Measurements from ENCODE around the gene TMEM63B. TPM values are rescaled to one million over a fixed set of nuclear protein-coding genes. Genes with fewer than 3 reads are reported as not detected.

The TMEM63B gene
- total and polyA plus RNA-seq, 9 of the 15 experiments (the other 6 are each of a cell fraction or from before 2014, with no cell fraction given), result 0.14 to 39.4 (median 14.4) TPM

GRCh38 chr6:44128020-44128917, 915 bp downstream of the TMEM63B start (continued):
- TF ChIP-seq, protein P1, sequence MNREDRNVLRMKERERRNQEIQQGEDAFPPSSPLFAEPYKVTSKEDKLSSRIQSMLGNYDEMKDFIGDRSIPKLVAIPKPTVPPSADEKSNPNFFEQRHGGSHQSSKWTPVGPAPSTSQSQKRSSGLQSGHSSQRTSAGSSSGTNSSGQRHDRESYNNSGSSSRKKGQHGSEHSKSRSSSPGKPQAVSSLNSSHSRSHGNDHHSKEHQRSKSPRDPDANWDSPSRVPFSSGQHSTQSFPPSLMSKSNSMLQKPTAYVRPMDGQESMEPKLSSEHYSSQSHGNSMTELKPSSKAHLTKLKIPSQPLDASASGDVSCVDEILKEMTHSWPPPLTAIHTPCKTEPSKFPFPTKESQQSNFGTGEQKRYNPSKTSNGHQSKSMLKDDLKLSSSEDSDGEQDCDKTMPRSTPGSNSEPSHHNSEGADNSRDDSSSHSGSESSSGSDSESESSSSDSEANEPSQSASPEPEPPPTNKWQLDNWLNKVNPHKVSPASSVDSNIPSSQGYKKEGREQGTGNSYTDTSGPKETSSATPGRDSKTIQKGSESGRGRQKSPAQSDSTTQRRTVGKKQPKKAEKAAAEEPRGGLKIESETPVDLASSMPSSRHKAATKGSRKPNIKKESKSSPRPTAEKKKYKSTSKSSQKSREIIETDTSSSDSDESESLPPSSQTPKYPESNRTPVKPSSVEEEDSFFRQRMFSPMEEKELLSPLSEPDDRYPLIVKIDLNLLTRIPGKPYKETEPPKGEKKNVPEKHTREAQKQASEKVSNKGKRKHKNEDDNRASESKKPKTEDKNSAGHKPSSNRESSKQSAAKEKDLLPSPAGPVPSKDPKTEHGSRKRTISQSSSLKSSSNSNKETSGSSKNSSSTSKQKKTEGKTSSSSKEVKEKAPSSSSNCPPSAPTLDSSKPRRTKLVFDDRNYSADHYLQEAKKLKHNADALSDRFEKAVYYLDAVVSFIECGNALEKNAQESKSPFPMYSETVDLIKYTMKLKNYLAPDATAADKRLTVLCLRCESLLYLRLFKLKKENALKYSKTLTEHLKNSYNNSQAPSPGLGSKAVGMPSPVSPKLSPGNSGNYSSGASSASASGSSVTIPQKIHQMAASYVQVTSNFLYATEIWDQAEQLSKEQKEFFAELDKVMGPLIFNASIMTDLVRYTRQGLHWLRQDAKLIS (CRISPR knock-in tag; IDR thresholded peaks at IDR 0.05), result no peak
- no peak for TF ChIP-seq ZFP30 (CRISPR knock-in tag; IDR thresholded peaks at IDR 0.05; ENCODE audit: borderline replicate concordance)
- no peak for TF ChIP-seq TRIM24 (IDR thresholded peaks at IDR 0.05)
- no peak for TF ChIP-seq ZC3H4 (CRISPR knock-in tag; IDR thresholded peaks at IDR 0.05; ENCODE audit: borderline replicate concordance)
- TF ChIP-seq HDAC6 (IDR thresholded peaks at IDR 0.05; ENCODE audit: low read depth, low read length), result no peak
- no peak for TF ChIP-seq EP300 (IDR thresholded peaks at IDR 0.05; ENCODE audit: low read length)
- no peak for TF ChIP-seq ZNF124 (CRISPR knock-in tag; IDR thresholded peaks at IDR 0.05)
- TF ChIP-seq CBFB (CRISPR knock-in tag; IDR thresholded peaks at IDR 0.05), result no peak
- TF ChIP-seq BRD9 (IDR thresholded peaks at IDR 0.05; ENCODE audit: low read depth, partially characterized antibody), result no peak
- no peak for TF ChIP-seq HMG20B (CRISPR knock-in tag; IDR thresholded peaks at IDR 0.05)
- TF ChIP-seq ADNP (tag; IDR thresholded peaks at IDR 0.05), result no peak
- no peak for TF ChIP-seq NFIX (CRISPR knock-in tag; IDR thresholded peaks at IDR 0.05; ENCODE audit: low read depth)
- no peak for TF ChIP-seq ZNF274 (IDR thresholded peaks at IDR 0.05; ENCODE audit: borderline replicate concordance, low read depth, low read length)
- TF ChIP-seq, protein P2, sequence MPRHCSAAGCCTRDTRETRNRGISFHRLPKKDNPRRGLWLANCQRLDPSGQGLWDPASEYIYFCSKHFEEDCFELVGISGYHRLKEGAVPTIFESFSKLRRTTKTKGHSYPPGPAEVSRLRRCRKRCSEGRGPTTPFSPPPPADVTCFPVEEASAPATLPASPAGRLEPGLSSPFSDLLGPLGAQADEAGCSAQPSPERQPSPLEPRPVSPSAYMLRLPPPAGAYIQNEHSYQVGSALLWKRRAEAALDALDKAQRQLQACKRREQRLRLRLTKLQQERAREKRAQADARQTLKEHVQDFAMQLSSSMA (CRISPR knock-in tag; IDR thresholded peaks at IDR 0.05), result no peak
- peak; percentile 63; the same call in 1 of the 2 replicates for TF ChIP-seq ZNF134 (CRISPR knock-in tag; conservative IDR thresholded peaks at IDR 0.05)
- TF ChIP-seq, protein P3, sequence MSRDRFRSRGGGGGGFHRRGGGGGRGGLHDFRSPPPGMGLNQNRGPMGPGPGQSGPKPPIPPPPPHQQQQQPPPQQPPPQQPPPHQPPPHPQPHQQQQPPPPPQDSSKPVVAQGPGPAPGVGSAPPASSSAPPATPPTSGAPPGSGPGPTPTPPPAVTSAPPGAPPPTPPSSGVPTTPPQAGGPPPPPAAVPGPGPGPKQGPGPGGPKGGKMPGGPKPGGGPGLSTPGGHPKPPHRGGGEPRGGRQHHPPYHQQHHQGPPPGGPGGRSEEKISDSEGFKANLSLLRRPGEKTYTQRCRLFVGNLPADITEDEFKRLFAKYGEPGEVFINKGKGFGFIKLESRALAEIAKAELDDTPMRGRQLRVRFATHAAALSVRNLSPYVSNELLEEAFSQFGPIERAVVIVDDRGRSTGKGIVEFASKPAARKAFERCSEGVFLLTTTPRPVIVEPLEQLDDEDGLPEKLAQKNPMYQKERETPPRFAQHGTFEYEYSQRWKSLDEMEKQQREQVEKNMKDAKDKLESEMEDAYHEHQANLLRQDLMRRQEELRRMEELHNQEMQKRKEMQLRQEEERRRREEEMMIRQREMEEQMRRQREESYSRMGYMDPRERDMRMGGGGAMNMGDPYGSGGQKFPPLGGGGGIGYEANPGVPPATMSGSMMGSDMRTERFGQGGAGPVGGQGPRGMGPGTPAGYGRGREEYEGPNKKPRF (IDR thresholded peaks at IDR 0.05; ENCODE audit: low read depth, low read length), result no peak
- TF ChIP-seq SIN3B (IDR thresholded peaks at IDR 0.05; ENCODE audit: low read depth), result no peak
- TF ChIP-seq, protein P4, sequence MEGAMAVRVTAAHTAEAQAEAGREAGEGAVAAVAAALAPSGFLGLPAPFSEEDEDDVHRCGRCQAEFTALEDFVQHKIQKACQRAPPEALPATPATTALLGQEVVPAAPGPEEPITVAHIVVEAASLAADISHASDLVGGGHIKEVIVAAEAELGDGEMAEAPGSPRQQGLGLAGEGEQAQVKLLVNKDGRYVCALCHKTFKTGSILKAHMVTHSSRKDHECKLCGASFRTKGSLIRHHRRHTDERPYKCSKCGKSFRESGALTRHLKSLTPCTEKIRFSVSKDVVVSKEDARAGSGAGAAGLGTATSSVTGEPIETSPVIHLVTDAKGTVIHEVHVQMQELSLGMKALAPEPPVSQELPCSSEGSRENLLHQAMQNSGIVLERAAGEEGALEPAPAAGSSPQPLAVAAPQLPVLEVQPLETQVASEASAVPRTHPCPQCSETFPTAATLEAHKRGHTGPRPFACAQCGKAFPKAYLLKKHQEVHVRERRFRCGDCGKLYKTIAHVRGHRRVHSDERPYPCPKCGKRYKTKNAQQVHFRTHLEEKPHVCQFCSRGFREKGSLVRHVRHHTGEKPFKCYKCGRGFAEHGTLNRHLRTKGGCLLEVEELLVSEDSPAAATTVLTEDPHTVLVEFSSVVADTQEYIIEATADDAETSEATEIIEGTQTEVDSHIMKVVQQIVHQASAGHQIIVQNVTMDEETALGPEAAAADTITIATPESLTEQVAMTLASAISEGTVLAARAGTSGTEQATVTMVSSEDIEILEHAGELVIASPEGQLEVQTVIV (CRISPR knock-in tag; IDR thresholded peaks at IDR 0.05; ENCODE audit: borderline replicate concordance), result no peak
- no peak for TF ChIP-seq SUPT5H (IDR thresholded peaks at IDR 0.05)
- no peak for TF ChIP-seq SOX6 (IDR thresholded peaks at IDR 0.05)
